ENCODE data around the gene DEFB113. TPM values are rescaled to one million over a fixed set of nuclear protein-coding genes. Genes with fewer than 3 reads are reported as not detected.

The DEFB113 gene
- total RNA-seq, 4 donors from 2014 or later: not detected

- H3K4me1 ChIP-seq: no peaks in the 10 kb centered on the region
- in situ Hi-C loops (cut with MboI; ENCODE audit: low sequenced_read_pairs in 4 of 4): no loop called here
Observed at GRCh38 chr6:49958180-49958579, 11.2 kb downstream of the DEFB113 start.

GRCh38 chr6:49955847-49956246, 13.6 kb downstream of the DEFB113 start:
- Histone ChIP-seq H3K27me3 (no peaks in the 10 kb centered on the region), H3K4me1 (no peaks in the 10 kb centered on the region), H3K27ac (no peak overlapping the region), H3K4me3 (no peak overlapping the region), H3K36me3 (no peaks in the 10 kb centered on the region), H3K9me3 (no peaks in the 10 kb centered on the region)
- in situ Hi-C loops (cut with MboI; ENCODE audit: low sequenced_read_pairs in 4 of 4): no loop called here
- no peak for ATAC-seq
- intact Hi-C loops (cut with DNase I; ENCODE audit: low total_unique reads): no loop called here
- DNase-seq: no peak
- TF ChIP-seq CTCF (IDR thresholded peaks at IDR 0.05 in 4 of 5, conservative IDR thresholded peaks at IDR 0.05 in 1 of 5) (no peak), POLR2A (IDR thresholded peaks at IDR 0.05) (no peak)

More at GRCh38 chr6:49958180-49958579, 11.2 kb downstream of the DEFB113 start:
- ATAC-seq (no peak), DNase-seq (no peak)
- intact Hi-C loops (cut with DNase I; ENCODE audit: low total_unique reads): no loop called here
- H3K4me3 ChIP-seq: no peak overlapping the region
- H3K27ac ChIP-seq: no peak overlapping the region
- H3K27me3 ChIP-seq: no peaks in the 10 kb centered on the region
- no peaks in the 10 kb centered on the region for H3K9me3 ChIP-seq
- TF ChIP-seq POLR2A (IDR thresholded peaks at IDR 0.05): no peak
- TF ChIP-seq CTCF (IDR thresholded peaks at IDR 0.05 in 4 of 5, conservative IDR thresholded peaks at IDR 0.05 in 1 of 5): no peak
- no peaks in the 10 kb centered on the region for H3K36me3 ChIP-seq

- H3K27ac ChIP-seq: no peak overlapping the region
- in situ Hi-C loops (cut with MboI; ENCODE audit: low sequenced_read_pairs in 4 of 4): no loop called here
- ATAC-seq (no peak), DNase-seq (no peak)
- H3K4me1 ChIP-seq: no peaks in the 10 kb centered on the region
- no peaks in the 10 kb centered on the region for H3K27me3 ChIP-seq
- H3K36me3 ChIP-seq: no peaks in the 10 kb centered on the region
- H3K4me3 ChIP-seq: no peak overlapping the region
- TF ChIP-seq POLR2A (IDR thresholded peaks at IDR 0.05): no peak
- TF ChIP-seq CTCF (IDR thresholded peaks at IDR 0.05 in 4 of 5, conservative IDR thresholded peaks at IDR 0.05 in 1 of 5): no peak
- H3K9me3 ChIP-seq: no peaks in the 10 kb centered on the region
- intact Hi-C loops (cut with DNase I; ENCODE audit: low total_unique reads): no loop called here
Observed at GRCh38 chr6:49951926-49952325, 17.5 kb downstream of the DEFB113 start.

GRCh38 chr6:49950415-49950751, 19.0 kb downstream of the DEFB113 start:
- Histone ChIP-seq H3K36me3 (no peaks in the 10 kb centered on the region), H3K27me3 (no peaks in the 10 kb centered on the region), H3K4me3 (no peak overlapping the region), H3K4me1 (no peaks in the 10 kb centered on the region), H3K27ac (no peak overlapping the region), H3K9me3 (no peaks in the 10 kb centered on the region)
- intact Hi-C loops (cut with DNase I; ENCODE audit: low total_unique reads) (no loop called here), in situ Hi-C loops (cut with MboI; ENCODE audit: low sequenced_read_pairs in 4 of 4) (no loop called here)
- ATAC-seq (no peak), DNase-seq (no peak)
- TF ChIP-seq CTCF (IDR thresholded peaks at IDR 0.05 in 4 of 5, conservative IDR thresholded peaks at IDR 0.05 in 1 of 5): no peak
- TF ChIP-seq POLR2A (IDR thresholded peaks at IDR 0.05): no peak

GRCh38 chr6:49949062-49949461, 20.4 kb downstream of the DEFB113 start:
- ATAC-seq (no peak), DNase-seq (no peak)
- H3K36me3 ChIP-seq: no peaks in the 10 kb centered on the region
- no peaks in the 10 kb centered on the region for H3K4me1 ChIP-seq
- in situ Hi-C loops (cut with MboI; ENCODE audit: low sequenced_read_pairs in 4 of 4): no loop called here
- intact Hi-C loops (cut with DNase I; ENCODE audit: low total_unique reads): no loop called here
- H3K4me3 ChIP-seq: no peak overlapping the region
- TF ChIP-seq POLR2A (IDR thresholded peaks at IDR 0.05) (no peak), CTCF (IDR thresholded peaks at IDR 0.05 in 4 of 5, conservative IDR thresholded peaks at IDR 0.05 in 1 of 5) (no peak)
- no peak overlapping the region for H3K27ac ChIP-seq
- no peaks in the 10 kb centered on the region for H3K27me3 ChIP-seq
- H3K9me3 ChIP-seq: no peaks in the 10 kb centered on the region
